Endodermal cell (in vitro differentiated cells): ENCODE data around the gene AGXT. TPM values are rescaled to one million over a fixed set of nuclear protein-coding genes. Genes with fewer than 3 reads are reported as not detected.

Experiments used
- DNase-seq: peaks from one replicate; pipeline ENCODE4 v3.0.0-alpha.2; 2017
- H3K27ac ChIP-seq: 2 replicates; pipeline ENCODE4 v1.5.1; 2013; ENCODE audit warnings: mild to moderate bottlenecking, low read depth, low read length, moderate library complexity
- H3K27me3 ChIP-seq: 2 replicates; pipeline ENCODE4 v1.6.1; 2013; ENCODE audit warnings: mild to moderate bottlenecking, low read length, moderate library complexity; ENCODE audit not compliant: insufficient read depth, control insufficient read depth, poor library complexity, severe bottlenecking
- H3K36me3 ChIP-seq: 2 replicates; pipeline ENCODE4 v1.7.0; 2013; ENCODE audit warnings: mild to moderate bottlenecking, low read length, moderate library complexity; ENCODE audit not compliant: control insufficient read depth, insufficient read depth
- H3K4me1 ChIP-seq: one replicate; pipeline ENCODE4 v1.7.0; 2013; ENCODE audit warnings: low read length; ENCODE audit not compliant: control insufficient read depth, insufficient read depth
- H3K4me3 ChIP-seq: 2 replicates; pipeline ENCODE4 v1.5.1; 2013; ENCODE audit warnings: mild to moderate bottlenecking, low read length, moderate library complexity
- H3K9ac ChIP-seq: 2 replicates; pipeline ENCODE4 v1.6.1; 2013; ENCODE audit warnings: mild to moderate bottlenecking, low read length, moderate library complexity; ENCODE audit not compliant: poor library complexity, severe bottlenecking; ENCODE audit errors: extremely low read depth
- H3K9me3 ChIP-seq: 2 replicates; pipeline ENCODE4 v1.6.1; 2013; ENCODE audit warnings: mild to moderate bottlenecking, low read length, moderate library complexity; ENCODE audit not compliant: control insufficient read depth
- H3K27ac Mint-ChIP-seq: 2 replicates; pipeline ENCODE4 v1.8.0; 2020; ENCODE audit warnings: mixed read lengths
- H3K27me3 Mint-ChIP-seq: 2 replicates; pipeline ENCODE4 v1.8.0; 2021; ENCODE audit warnings: mild to moderate bottlenecking, mixed read lengths; ENCODE audit not compliant: insufficient read depth
- H3K36me3 Mint-ChIP-seq: 2 replicates; pipeline ENCODE4 v1.8.0; 2020; ENCODE audit warnings: low read depth, mixed read lengths
- H3K4me1 Mint-ChIP-seq: 2 replicates; pipeline ENCODE4 v1.8.0; 2020; ENCODE audit warnings: mixed read lengths
- H3K4me3 Mint-ChIP-seq: 2 replicates; pipeline ENCODE4 v1.8.0; 2020; ENCODE audit warnings: mild to moderate bottlenecking, moderate library complexity, mixed read lengths
- H3K9me3 Mint-ChIP-seq: 2 replicates; pipeline ENCODE4 v1.8.0; 2020; ENCODE audit warnings: mild to moderate bottlenecking, mixed read lengths
- WGBS, 2 experiments: methylation state at CpG; one replicate each; pipeline versions ENCODE4 v1.1.5 to v1.1.7; 2013; ENCODE audit warnings: missing lambda C conversion rate in 2 of 2, mixed read lengths in 1 of 2; ENCODE audit not compliant: insufficient coverage in 1 of 2, insufficient read length in 1 of 2; 5-methylcytosine and 5-hydroxymethylcytosine counted together
- total RNA-seq, 2 donors: library from RNA; stranded (reverse); fragmentation: NEBNext Ultra II Directional in 1 of 2; extraction: Animal tissue kit (Norgen Biotek cat#: 25700) in 1 of 2; gene quantifications; 2 replicates in 1 of 2; 3 replicates in 1 of 2; pipeline ENCODE4 v1.2.1, GENCODE V29; 2021
- TF ChIP-seq, protein P1 (sequence below): fragments of 200-600 bp; sonication (generic); conservative IDR thresholded peaks from 2 replicates; pipeline ENCODE4 v1.5.0; 2021; ENCODE audit warnings: antibody characterized with exemption, mild to moderate bottlenecking

The AGXT gene
- total RNA-seq, 2 donors from 2014 or later = 0.31 TPM; not detected in 1

GRCh38 chr2:240850026-240850425 lies 18.6 kb upstream of the AGXT start:
- Histone ChIP-seq H3K9ac (no peak overlapping the region), H3K4me1 (no peaks in the 10 kb centered on the region), H3K36me3 (no peaks in the 10 kb centered on the region), H3K27ac (no peak overlapping the region), H3K4me3 (no peak overlapping the region), H3K9me3 (peaks cover 16% of the 10 kb centered on the region), H3K27me3 (no peaks in the 10 kb centered on the region)
- 92 to 97% methylated on average over 5 to 9 of the region's 11 CpGs for WGBS, 2 experiments
- TF ChIP-seq, protein P1, sequence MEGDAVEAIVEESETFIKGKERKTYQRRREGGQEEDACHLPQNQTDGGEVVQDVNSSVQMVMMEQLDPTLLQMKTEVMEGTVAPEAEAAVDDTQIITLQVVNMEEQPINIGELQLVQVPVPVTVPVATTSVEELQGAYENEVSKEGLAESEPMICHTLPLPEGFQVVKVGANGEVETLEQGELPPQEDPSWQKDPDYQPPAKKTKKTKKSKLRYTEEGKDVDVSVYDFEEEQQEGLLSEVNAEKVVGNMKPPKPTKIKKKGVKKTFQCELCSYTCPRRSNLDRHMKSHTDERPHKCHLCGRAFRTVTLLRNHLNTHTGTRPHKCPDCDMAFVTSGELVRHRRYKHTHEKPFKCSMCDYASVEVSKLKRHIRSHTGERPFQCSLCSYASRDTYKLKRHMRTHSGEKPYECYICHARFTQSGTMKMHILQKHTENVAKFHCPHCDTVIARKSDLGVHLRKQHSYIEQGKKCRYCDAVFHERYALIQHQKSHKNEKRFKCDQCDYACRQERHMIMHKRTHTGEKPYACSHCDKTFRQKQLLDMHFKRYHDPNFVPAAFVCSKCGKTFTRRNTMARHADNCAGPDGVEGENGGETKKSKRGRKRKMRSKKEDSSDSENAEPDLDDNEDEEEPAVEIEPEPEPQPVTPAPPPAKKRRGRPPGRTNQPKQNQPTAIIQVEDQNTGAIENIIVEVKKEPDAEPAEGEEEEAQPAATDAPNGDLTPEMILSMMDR = no peak
- Mint-ChIP-seq H3K27me3 (no peaks in the 10 kb centered on the region), H3K4me3 (no peak overlapping the region), H3K4me1 (no peaks in the 10 kb centered on the region), H3K9me3 (peaks cover 22% of the 10 kb centered on the region), H3K36me3 (no peaks in the 10 kb centered on the region), H3K27ac (no peak overlapping the region)
- no peak for DNase-seq

GRCh38 chr2:240850756-240851077 lies 17.9 kb upstream of the AGXT start:
- no peaks in the 10 kb centered on the region for H3K36me3 Mint-ChIP-seq
- Histone ChIP-seq H3K27me3 (no peaks in the 10 kb centered on the region), H3K36me3 (no peaks in the 10 kb centered on the region), H3K9me3 (peaks cover 14% of the 10 kb centered on the region), H3K4me3 (no peak overlapping the region), H3K27ac (no peak overlapping the region), H3K4me1 (no peaks in the 10 kb centered on the region), H3K9ac (no peak overlapping the region)
- peaks cover 22% of the 10 kb centered on the region for H3K9me3 Mint-ChIP-seq
- no peaks in the 10 kb centered on the region for H3K4me1 Mint-ChIP-seq
- no peak overlapping the region for H3K4me3 Mint-ChIP-seq
- no peak for DNase-seq
- H3K27ac Mint-ChIP-seq = no peak overlapping the region
- WGBS, 2 experiments = 84 to 100% methylated on average over 6 to 11 of the region's 11 CpGs
- no peaks in the 10 kb centered on the region for H3K27me3 Mint-ChIP-seq
- TF ChIP-seq, protein P1 = no peak

GRCh38 chr2:240851078-240851991 lies 17.3 kb upstream of the AGXT start:
- Histone ChIP-seq H3K9me3 (peaks cover 14% of the 10 kb centered on the region), H3K27me3 (no peaks in the 10 kb centered on the region), H3K9ac (no peak overlapping the region), H3K27ac (no peak overlapping the region), H3K36me3 (no peaks in the 10 kb centered on the region), H3K4me3 (no peak overlapping the region), H3K4me1 (no peaks in the 10 kb centered on the region)
- TF ChIP-seq, protein P1 = peak; percentile 97
- H3K27me3 Mint-ChIP-seq = no peaks in the 10 kb centered on the region
- H3K4me1 Mint-ChIP-seq = no peaks in the 10 kb centered on the region
- 56 to 64% methylated on average over 20 to 33 of the region's 33 CpGs for WGBS, 2 experiments
- DNase-seq = peak; percentile 98
- no peak overlapping the region for H3K4me3 Mint-ChIP-seq
- H3K27ac Mint-ChIP-seq = no peak overlapping the region
- H3K9me3 Mint-ChIP-seq = peaks cover 17% of the 10 kb centered on the region
- no peaks in the 10 kb centered on the region for H3K36me3 Mint-ChIP-seq
